ENCODE measurements around the gene MIEF2. TPM values are rescaled to one million over a fixed set of nuclear protein-coding genes. Genes with fewer than 3 reads are reported as not detected.

MIEF2 gene
- polyA plus RNA-seq, 1 donor from 2014 or later: 74.9 TPM

- Histone ChIP-seq H3K27ac (ENCODE audit: low read length) (no peak overlapping the region), H3K4me2 (ENCODE audit: low read length) (no peak overlapping the region), H3F3A (ENCODE audit: insufficient read depth, low read length, poor library complexity, severe bottlenecking) (peaks cover 4% of the 10 kb centered on the region), H3K79me2 (replicated peaks; ENCODE audit: insufficient read depth, low read length) (peaks cover 36% of the 10 kb centered on the region), H3K9me3 (ENCODE audit: low read length) (no peaks in the 10 kb centered on the region), H3K36me3 (ENCODE audit: insufficient read depth, low read length) (no peaks in the 10 kb centered on the region), H3K27me3 (ENCODE audit: insufficient read depth, low read depth, low read length) (no peaks in the 10 kb centered on the region), H3K9ac (ENCODE audit: low read length) (no peak overlapping the region), H3K4me3 (ENCODE audit: low read length) (no peak overlapping the region), H4K20me1 (ENCODE audit: insufficient read depth) (no peaks in the 10 kb centered on the region), H3K9me2 (ENCODE audit: insufficient read depth, low read length) (no peaks in the 10 kb centered on the region), H2AFZ (ENCODE audit: low read depth, low read length) (no peak overlapping the region)
- TF ChIP-seq RAD21 (conservative IDR thresholded peaks at IDR 0.05) (no peak), EZH2 (IDR thresholded peaks at IDR 0.05; ENCODE audit: borderline replicate concordance, insufficient read depth, low read length, poor library complexity, severe bottlenecking) (no peak), SMC3 (conservative IDR thresholded peaks at IDR 0.05; ENCODE audit: poor library complexity) (no peak), EP300 (conservative IDR thresholded peaks at IDR 0.05; ENCODE audit: poor library complexity, severe bottlenecking) (no peak), REST (IDR thresholded peaks at IDR 0.05; ENCODE audit: borderline replicate concordance) (no peak), TAF1 (IDR thresholded peaks at IDR 0.05; ENCODE audit: low read depth) (no peak), POLR2AphosphoS5 (IDR thresholded peaks at IDR 0.05) (no peak), MXI1 (conservative IDR thresholded peaks at IDR 0.05; ENCODE audit: poor library complexity, severe bottlenecking) (no peak), CTCF (IDR thresholded peaks at IDR 0.05; ENCODE audit: poor library complexity, severe bottlenecking) (no peak)
Observed at GRCh38 chr17:18309202-18309601, 48.7 kb downstream of the MIEF2 start.

GRCh38 chr17:18314059-18314730 is 53.7 kb downstream of the MIEF2 start:
- TF ChIP-seq TAF1 (IDR thresholded peaks at IDR 0.05; ENCODE audit: low read depth): no peak
- no peak for TF ChIP-seq EZH2 (IDR thresholded peaks at IDR 0.05; ENCODE audit: borderline replicate concordance, insufficient read depth, low read length, poor library complexity, severe bottlenecking)
- TF ChIP-seq CTCF (IDR thresholded peaks at IDR 0.05; ENCODE audit: poor library complexity, severe bottlenecking): no peak
- TF ChIP-seq EP300 (conservative IDR thresholded peaks at IDR 0.05; ENCODE audit: poor library complexity, severe bottlenecking): no peak
- no peak for TF ChIP-seq REST (IDR thresholded peaks at IDR 0.05; ENCODE audit: borderline replicate concordance)
- no peak for TF ChIP-seq POLR2AphosphoS5 (IDR thresholded peaks at IDR 0.05)
- no peak for TF ChIP-seq MXI1 (conservative IDR thresholded peaks at IDR 0.05; ENCODE audit: poor library complexity, severe bottlenecking)
- no peak for TF ChIP-seq SMC3 (conservative IDR thresholded peaks at IDR 0.05; ENCODE audit: poor library complexity)
- TF ChIP-seq RAD21 (conservative IDR thresholded peaks at IDR 0.05): no peak
- H4K20me1 ChIP-seq (ENCODE audit: insufficient read depth): no peaks in the 10 kb centered on the region
- no peaks in the 10 kb centered on the region for H3K9me3 ChIP-seq (ENCODE audit: low read length)
- H3K9me2 ChIP-seq (ENCODE audit: insufficient read depth, low read length): no peaks in the 10 kb centered on the region
- H3K4me2 ChIP-seq (ENCODE audit: low read length): peak overlapping the region; percentile 52
- H3F3A ChIP-seq (ENCODE audit: insufficient read depth, low read length, poor library complexity, severe bottlenecking): peaks cover 4% of the 10 kb centered on the region
- peak overlapping the region; percentile 73 for H3K27ac ChIP-seq (ENCODE audit: low read length)
- peak overlapping the region; percentile 99 for H3K4me3 ChIP-seq (ENCODE audit: low read length)
- no peaks in the 10 kb centered on the region for H3K27me3 ChIP-seq (ENCODE audit: insufficient read depth, low read depth, low read length)
- peaks cover 62% of the 10 kb centered on the region for H3K79me2 ChIP-seq (replicated peaks; ENCODE audit: insufficient read depth, low read length)
- peak overlapping the region; percentile 76 for H3K9ac ChIP-seq (ENCODE audit: low read length)
- H3K36me3 ChIP-seq (ENCODE audit: insufficient read depth, low read length): no peaks in the 10 kb centered on the region
- H2AFZ ChIP-seq (ENCODE audit: low read depth, low read length): peak overlapping the region; percentile 65
